ENCODE results near the gene JMJD8. TPM values are rescaled to one million over a fixed set of nuclear protein-coding genes. Genes with fewer than 3 reads are reported as not detected.
A peak's percentile ranks its signal among the peaks of the same experiment; 100 is the strongest.

Gene JMJD8
- total and polyA plus RNA-seq, 9 of the 15 experiments (the other 6 are each of a cell fraction or from before 2014, with no cell fraction given) = 1.2 to 50.6 (median 29.3) TPM

DNA sequence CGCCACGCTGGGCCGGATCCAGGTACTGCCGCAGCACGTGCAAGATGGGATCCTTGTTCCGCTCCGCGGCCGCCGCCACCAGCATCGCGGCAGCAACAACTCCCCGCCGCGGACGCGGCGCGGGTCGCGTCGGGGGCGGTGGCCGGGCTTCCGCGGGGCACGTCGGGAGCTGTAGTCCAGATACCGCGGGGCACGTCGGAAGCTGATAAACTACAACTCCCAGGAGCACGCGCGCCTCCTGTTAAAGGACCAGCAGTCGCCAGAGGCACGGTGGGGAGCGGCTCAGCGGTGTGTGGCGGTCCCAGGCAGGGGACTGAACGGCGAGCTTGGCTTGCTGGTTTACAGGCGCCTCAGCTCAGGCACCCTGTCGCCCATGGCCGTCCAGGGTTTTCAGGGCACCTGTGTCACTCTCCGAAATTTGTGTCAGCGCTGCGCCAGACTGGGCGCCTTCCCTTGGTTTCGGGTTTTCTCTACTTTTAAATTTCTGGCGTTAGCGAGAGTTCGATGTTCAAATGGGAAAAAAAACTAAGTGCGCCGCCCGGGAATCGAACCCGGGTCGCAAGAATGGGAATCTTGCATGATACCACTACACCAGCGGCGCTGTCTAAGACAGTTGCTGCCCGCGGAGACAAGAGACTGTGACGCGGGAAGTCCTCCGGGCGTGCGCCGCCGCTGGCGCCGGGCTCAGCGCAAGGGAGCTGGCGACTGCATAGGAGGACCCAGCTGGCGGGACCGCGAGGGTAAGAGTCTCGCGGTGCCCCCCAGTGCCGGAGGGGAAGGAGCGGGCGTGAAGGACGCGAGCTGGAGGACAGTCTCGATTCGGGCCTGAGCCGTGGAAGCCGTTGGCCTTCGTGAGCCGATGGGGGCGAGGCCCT lies 47.7 kb downstream of the JMJD8 start, which contains the start of gene METTL26:
TSS of gene METTL26 (minus strand) at position 100 of the 875 bp plus-strand sequence. CDS start at position 85, 15 bp downstream.
- Histone ChIP-seq H3K27ac (ENCODE audit: extremely low read depth, low read depth, low read length) (peak within 1 kb of the TSS; percentile 93), H2AFZ (ENCODE audit: low read depth, low read length) (peak within 1 kb of the TSS; percentile 97), H4K20me1 (replicated peaks; ENCODE audit: control insufficient read depth, insufficient read depth, low read length) (no peaks in the 10 kb centered on the region), H3K9me1 (ENCODE audit: control insufficient read depth, insufficient read depth, low read length) (no peaks in the 10 kb centered on the region), H3K4me1 (replicated peaks in 1 of 2; ENCODE audit: control insufficient read depth in 2 of 2, insufficient read depth in 2 of 2, low read length in 2 of 2) (peaks cover 14 to 83% of the 10 kb centered on the region in 2 experiments; a peak in 4 of 5 replicates), H3K9me3 (replicated peaks; ENCODE audit: control insufficient read depth, insufficient read depth, low read depth, low read length) (no peaks in the 10 kb centered on the region), H3K36me3 (ENCODE audit: control insufficient read depth, insufficient read depth, low read length) (peaks cover 25% of the 10 kb centered on the region; the same call in 1 of the 3 replicates), H3K79me2 (ENCODE audit: control insufficient read depth, insufficient read depth, low read length) (peaks cover 29% of the 10 kb centered on the region), H3K9ac (ENCODE audit: insufficient read depth in 1 of 2, low read depth in 2 of 2, low read length in 2 of 2) (peak within 1 kb of the TSS; percentile 87 to 99), H3K4me2 (ENCODE audit: insufficient read depth, low read length) (peak within 1 kb of the TSS; percentile 92), H3K4me3 (peak within 1 kb of the TSS; percentile 87), H3K27me3 (ENCODE audit: control insufficient read depth in 2 of 2, insufficient read depth in 2 of 2, low read length in 2 of 2) (no peaks in the 10 kb centered on the region)
- ATAC-seq = peak; percentile 87
- peak; percentile 94 for FAIRE-seq
- ChIA-PET CTCF (ENCODE audit: low intra/inter-chr PET ratio) (interaction anchor here (1.8 kb wide), 1 partner anchor 31 kb away, joined by 7 read pairs; the partner anchor contains the start of gene RHOT2), POLR2A (interaction anchor here (0.6 to 2.2 kb wide), 19 partner anchors 9 to 1042 kb away, joined by 3 to 8 read pairs (median 3); partner anchors contain the start of genes NHLRC4 and RHOT2)
- under 1% methylated on average over 90 of the region's 91 CpGs for WGBS (ENCODE audit: insufficient coverage, low coverage, missing lambda C conversion rate)
- DNase-seq (ENCODE audit: extremely low read depth in 1 of 4, low spot score in 3 of 4) = peak; percentile 78 to 97 (median 86)
- intact Hi-C loops (cut with micrococcal nuclease) (loop anchor here (2.0 to 5.0 kb wide), 2 partner anchors 14 to 41 kb away; partner anchors contain the start of gene RHBDL1), in situ Hi-C loops (cut with MboI) (no loop called here)
- BruUV-seq (replicated peaks) = no TSS peak
- peak; percentile 13 for TF ChIP-seq ZNF146 (CRISPR knock-in tag; IDR thresholded peaks at IDR 0.05; ENCODE audit: unreplicated experiment)
- TF ChIP-seq FIP1L1 (IDR thresholded peaks at IDR 0.05; ENCODE audit: low read depth, low read length, poor library complexity, severe bottlenecking) = peak; percentile 92
- peak; percentile 72 to 77 for TF ChIP-seq NRF1 (conservative IDR thresholded peaks at IDR 0.05 in 1 of 2, IDR thresholded peaks at IDR 0.05 in 1 of 2)
- TF ChIP-seq FOXK2 (conservative IDR thresholded peaks at IDR 0.05 in 1 of 2, IDR thresholded peaks at IDR 0.05 in 1 of 2; ENCODE audit: low read depth in 2 of 2) = peak; percentile 44 to 51; a peak in 1 of 4 replicates
- no peak for TF ChIP-seq LEF1 (IDR thresholded peaks at IDR 0.05)
- TF ChIP-seq, protein P1, sequence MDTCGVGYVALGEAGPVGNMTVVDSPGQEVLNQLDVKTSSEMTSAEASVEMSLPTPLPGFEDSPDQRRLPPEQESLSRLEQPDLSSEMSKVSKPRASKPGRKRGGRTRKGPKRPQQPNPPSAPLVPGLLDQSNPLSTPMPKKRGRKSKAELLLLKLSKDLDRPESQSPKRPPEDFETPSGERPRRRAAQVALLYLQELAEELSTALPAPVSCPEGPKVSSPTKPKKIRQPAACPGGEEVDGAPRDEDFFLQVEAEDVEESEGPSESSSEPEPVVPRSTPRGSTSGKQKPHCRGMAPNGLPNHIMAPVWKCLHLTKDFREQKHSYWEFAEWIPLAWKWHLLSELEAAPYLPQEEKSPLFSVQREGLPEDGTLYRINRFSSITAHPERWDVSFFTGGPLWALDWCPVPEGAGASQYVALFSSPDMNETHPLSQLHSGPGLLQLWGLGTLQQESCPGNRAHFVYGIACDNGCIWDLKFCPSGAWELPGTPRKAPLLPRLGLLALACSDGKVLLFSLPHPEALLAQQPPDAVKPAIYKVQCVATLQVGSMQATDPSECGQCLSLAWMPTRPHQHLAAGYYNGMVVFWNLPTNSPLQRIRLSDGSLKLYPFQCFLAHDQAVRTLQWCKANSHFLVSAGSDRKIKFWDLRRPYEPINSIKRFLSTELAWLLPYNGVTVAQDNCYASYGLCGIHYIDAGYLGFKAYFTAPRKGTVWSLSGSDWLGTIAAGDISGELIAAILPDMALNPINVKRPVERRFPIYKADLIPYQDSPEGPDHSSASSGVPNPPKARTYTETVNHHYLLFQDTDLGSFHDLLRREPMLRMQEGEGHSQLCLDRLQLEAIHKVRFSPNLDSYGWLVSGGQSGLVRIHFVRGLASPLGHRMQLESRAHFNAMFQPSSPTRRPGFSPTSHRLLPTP (IDR thresholded peaks at IDR 0.05; ENCODE audit: borderline replicate concordance, extremely low read depth, insufficient read length) = peak; percentile 80
- peak; percentile 58; the same call in 1 of the 2 replicates for TF ChIP-seq MTA3 (IDR thresholded peaks at IDR 0.05; ENCODE audit: borderline replicate concordance)
- TF ChIP-seq, protein P2, sequence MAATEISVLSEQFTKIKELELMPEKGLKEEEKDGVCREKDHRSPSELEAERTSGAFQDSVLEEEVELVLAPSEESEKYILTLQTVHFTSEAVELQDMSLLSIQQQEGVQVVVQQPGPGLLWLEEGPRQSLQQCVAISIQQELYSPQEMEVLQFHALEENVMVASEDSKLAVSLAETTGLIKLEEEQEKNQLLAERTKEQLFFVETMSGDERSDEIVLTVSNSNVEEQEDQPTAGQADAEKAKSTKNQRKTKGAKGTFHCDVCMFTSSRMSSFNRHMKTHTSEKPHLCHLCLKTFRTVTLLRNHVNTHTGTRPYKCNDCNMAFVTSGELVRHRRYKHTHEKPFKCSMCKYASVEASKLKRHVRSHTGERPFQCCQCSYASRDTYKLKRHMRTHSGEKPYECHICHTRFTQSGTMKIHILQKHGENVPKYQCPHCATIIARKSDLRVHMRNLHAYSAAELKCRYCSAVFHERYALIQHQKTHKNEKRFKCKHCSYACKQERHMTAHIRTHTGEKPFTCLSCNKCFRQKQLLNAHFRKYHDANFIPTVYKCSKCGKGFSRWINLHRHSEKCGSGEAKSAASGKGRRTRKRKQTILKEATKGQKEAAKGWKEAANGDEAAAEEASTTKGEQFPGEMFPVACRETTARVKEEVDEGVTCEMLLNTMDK (IDR thresholded peaks at IDR 0.05; ENCODE audit: borderline replicate concordance, insufficient read depth, low read depth, low read length, poor library complexity, severe bottlenecking) = peak; percentile 45

All from K562 (cell line).